ENCODE measurements around the gene PRKCSH.

DNA sequence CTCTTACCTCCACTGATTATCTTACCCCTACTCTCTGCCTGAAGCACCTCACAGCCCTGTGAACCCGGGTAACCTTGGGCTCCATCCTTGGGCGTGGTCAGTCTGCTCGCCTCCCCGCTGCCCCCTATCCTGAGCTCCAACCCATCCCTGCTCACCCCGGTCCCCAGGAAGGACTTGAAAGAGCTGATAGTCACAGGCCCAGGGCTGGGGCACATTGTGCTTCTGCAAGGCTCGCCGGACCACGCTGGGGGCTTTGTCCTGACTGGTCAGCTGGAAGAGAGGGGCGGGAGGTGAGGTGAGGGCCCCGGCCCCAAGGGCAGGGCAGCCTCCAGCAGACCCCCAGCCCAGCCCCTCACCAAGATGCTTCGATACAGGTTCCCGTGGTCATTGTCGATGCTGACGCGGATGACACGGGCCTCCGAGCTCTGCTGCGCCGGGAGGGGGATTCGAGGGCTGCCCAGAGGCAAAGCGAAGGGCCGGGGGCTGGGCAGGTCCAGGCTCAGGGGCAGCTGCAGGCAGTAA is 38.3 kb upstream of the PRKCSH start:
- TF ChIP-seq, protein P1, sequence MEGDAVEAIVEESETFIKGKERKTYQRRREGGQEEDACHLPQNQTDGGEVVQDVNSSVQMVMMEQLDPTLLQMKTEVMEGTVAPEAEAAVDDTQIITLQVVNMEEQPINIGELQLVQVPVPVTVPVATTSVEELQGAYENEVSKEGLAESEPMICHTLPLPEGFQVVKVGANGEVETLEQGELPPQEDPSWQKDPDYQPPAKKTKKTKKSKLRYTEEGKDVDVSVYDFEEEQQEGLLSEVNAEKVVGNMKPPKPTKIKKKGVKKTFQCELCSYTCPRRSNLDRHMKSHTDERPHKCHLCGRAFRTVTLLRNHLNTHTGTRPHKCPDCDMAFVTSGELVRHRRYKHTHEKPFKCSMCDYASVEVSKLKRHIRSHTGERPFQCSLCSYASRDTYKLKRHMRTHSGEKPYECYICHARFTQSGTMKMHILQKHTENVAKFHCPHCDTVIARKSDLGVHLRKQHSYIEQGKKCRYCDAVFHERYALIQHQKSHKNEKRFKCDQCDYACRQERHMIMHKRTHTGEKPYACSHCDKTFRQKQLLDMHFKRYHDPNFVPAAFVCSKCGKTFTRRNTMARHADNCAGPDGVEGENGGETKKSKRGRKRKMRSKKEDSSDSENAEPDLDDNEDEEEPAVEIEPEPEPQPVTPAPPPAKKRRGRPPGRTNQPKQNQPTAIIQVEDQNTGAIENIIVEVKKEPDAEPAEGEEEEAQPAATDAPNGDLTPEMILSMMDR (conservative IDR thresholded peaks at IDR 0.05), result no peak
- TF ChIP-seq ZFX (IDR thresholded peaks at IDR 0.05), result no peak

Measured in C4-2B (cell line).